EL (cell line): ENCODE results near the gene TMIE.

ENCODE experiments used
- DNase-seq: peaks from one replicate; pipeline ENCODE4 v3.0.0-alpha.2; 2016

Gene TMIE

DNA sequence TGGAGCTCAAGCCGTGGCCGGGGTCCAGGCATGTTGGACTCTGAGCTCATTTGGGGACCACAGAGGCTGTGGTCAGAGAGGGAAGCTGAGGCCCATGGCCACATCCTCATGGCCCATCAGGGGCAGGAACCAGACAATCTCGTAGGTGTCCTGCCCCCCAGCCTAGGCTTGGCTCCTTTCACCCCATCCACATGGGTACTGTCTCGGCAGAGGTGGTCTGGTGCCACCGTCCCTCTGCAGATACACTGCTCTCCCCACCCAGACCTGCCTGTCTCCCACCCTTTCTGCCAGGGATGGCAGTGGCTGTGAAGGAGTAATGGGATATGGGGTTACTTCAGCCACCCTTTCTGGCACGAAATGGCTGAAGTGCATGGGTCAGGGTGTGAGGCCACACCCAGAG, 8.5 kb downstream of the TMIE start:
- no peak for DNase-seq

DNA sequence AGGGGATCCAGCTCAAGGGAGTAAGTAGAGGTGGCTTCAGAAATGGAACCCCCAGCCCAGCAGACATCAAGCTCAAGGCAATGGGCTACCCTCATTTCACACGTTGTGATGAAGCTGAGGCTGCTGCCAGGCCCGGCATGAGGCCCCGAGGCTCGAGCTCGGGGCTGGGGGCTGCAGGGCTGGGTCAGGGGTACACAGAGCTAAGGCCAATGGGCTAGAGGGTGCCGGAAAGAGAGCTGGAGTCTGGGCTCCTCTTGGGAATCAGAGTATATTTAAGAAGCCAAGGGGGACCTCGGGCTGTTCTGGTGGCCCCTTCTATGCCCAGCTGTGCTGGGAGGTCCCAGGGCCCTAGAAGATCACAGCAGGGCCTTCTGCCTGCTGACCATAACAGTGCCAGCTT, 9.0 kb downstream of the TMIE start:
- DNase-seq, result no peak

DNA sequence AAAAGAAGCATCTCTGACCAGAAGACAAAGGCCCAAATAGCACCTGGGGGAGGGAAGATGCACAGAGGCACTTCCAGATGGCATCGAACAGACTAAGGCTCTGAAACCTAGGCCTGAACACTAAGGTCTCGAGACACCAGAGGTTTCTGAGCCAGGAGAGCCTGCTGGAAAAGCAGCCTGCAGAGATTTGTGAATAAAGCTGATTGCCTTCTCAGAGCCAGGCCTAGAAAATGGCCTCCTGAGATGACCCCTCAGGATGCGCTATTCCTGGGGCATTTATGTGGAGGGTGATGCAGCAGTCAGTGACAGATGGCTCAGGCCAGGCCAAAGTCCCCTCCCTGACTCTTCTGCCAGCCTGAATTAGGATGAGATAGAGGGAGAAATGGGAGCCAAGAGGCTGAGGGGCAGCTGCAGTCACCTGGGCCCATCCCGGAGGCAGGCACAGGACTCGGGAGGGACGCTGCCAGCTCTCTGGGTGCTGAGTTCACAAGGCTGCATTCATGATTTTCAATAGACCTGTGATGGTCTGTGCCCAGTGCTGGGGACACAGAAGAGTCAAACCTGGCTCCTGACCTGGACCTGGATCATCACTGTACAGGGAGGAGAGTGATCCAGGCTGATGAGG, 9.6 kb downstream of the TMIE start:
- no peak for DNase-seq

DNA sequence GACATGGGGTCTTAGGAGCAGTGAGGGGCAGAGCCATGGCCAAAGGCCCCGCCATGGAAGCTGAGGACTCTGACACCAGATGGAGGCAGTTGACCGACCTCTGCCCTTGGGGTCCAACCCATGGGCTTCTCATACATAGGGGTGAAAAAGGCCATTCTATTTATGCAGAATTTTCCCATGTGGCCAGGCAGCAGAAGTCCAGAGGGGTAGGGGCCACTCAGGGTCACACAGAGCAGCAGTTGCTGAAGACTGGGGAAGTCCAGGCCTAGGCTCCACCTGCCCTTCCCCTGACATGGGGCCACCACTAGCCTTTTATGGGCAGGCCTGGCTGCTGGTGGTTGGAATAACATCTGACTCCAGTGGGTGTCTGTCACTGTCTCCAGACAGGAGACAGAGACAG, 10.1 kb downstream of the TMIE start:
- DNase-seq, result no peak

DNA sequence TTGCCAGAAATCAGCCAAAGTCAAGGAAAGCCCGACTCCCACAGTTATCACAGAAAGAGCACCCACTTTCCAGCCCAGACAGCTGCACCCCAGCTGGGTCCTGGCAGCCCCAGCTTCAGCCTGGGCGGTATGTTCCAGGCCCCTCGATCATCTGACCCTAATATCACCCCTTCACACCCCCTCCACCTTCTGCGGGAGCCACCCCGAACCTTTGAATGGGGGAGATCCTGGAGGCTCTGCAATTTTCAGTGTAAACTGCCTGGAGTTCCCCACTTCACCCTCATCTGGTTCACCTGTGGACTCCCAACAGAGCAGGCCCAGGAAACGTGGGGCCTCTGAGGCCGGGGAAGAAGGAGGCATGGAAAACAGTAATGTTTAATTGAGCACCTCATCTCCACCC, 10.6 kb downstream of the TMIE start:
- DNase-seq, result no peak

DNA sequence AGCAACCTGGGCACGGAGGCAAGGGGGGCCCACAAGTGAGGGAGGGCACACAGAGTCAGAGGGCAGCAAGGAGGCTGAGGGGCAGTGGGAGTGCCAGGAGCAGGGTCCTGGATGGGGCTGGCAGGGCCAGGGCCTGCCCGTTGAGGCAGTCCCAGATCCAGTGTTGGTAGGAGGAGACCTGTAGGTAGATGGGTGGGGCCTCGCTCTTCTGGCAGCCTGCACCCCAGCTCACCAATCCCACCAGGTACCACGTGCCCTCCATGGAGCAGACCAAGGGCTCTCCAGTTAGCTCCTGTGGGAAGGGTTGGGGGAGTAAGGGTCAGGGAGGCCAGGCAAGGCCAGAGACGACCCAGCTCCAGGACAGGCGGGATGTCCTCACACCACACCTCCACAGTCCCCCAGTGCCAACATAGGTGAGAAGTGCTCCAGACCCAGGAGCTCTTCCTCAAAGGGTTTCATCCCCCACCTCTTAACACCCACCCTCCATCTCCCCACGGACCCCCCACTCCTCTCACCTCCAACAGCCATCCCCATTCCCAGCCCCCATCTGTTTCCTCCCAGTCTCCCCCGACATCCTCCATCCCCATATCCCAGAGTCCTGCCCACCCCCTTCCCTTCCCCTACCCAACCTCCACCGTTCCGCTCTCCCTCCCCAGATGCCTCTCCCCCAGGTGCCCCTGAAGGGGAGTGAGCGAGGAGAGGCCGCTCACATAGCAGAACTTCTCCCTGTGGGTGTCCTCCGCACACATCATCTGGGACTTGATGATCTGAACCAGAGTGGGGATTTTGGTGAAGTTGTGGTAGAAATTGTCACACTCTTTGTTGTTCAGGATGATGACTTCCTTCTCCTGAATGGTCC, 11.2 kb downstream of the TMIE start:
- DNase-seq, result no peak

DNA sequence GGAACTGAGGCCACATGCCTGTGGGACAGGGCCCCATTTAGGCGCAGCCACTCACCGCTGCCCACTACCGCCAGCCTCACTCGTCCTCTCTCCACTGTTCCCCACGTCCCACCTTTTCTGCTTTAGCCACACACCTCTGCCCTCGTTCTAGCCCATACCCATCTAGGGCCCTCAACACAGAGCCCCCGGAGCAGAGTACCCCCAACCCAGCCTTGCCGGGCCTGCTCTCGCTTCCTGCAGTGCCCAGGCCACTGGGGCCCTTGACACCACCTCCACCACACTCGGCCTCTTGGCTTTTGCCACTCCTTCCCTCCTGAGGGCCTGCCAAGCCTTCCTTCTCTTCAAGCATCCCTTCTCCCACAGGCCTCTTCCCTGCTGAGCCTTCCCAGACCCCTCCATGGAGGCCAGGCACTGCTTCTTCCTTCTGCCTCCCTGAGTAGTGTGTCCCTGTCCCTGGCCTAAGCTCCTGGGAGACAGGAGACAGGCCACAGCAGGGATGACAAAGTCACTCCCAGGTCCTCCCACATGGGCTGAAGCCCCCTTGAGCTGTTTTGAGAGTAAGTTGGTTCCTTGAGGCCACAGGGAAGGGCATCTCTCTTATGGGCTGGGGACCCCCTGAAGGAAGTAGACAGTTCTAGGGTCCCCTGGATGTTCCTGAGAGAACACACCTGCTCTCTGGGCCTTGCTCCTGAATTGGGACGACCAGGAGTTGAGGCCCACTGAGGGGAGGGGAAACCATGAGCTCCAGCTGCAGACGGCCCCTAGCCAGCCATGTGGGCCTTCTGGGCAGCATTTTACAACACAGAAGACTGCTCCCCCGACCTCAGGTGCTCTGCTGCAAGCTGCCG, 12.1 kb downstream of the TMIE start:
- no peak for DNase-seq

DNA sequence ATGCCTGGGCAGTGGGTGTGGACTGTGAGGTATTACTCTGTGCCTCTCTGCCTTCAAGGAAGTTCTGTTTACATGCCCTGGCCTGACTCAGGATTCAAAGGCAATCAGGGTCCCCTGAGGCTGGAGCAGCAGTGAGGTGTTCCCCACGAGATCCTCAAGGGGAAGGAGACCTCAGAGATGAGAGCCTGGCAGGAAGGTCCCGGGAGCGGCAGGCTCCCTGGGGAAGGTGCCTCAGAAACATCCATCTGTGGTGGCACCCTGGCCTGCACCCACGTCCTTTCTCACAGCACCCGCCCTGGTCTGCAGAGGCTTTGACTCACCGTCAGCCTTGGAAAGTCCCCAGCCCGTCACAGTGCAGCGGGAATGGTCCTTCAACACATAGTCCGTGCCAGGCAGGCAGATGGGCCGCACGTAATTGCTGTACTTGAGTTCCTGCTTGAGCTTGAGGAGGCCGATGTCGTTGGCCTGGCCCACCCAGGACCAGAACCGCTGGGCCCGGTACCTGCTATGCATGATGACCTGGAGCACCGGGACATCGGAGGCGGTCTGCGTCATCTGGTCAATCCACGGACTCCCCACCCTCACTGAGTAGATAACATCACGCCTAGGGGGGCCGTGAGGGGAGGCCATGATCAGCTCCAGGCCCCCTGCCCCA, 12.8 kb downstream of the TMIE start:
- DNase-seq, result no peak

DNA sequence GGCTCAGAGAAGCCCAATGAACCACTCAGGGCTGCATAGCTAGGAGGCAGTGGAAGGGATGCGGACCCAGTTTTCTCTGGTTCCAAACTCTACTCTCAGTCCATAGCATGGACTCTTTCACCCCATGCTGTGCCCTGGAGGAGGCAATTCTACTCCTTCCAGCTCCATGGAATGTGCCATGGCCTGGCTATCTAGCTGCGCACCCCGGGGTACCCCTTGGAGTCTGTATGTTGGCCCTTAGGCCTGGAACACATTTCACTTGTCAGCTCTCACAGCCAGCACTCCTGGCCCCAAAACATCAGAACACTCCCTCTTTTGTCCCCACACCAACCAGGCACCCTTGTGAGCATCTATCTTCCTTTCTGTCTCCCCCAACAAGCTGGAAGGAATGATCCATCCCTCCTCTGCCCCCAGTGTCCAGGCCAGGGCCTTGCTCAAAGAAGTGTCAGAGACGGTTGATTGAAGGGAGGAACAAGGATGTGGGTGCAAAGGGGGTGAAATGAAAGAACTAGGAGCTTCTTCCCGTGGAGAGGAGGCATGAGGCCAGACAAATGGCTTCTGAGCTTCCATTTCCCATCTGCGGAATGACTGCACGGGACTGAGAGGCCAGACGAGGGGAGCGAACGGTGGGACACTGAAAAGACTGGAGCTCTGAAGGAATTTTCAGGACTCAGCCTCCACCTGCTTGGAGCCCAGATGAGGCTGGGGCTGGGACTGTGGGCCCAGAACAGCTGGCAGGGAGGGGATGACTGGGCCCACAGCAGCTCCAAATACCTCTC, 13.7 kb downstream of the TMIE start:
- no peak for DNase-seq

DNA sequence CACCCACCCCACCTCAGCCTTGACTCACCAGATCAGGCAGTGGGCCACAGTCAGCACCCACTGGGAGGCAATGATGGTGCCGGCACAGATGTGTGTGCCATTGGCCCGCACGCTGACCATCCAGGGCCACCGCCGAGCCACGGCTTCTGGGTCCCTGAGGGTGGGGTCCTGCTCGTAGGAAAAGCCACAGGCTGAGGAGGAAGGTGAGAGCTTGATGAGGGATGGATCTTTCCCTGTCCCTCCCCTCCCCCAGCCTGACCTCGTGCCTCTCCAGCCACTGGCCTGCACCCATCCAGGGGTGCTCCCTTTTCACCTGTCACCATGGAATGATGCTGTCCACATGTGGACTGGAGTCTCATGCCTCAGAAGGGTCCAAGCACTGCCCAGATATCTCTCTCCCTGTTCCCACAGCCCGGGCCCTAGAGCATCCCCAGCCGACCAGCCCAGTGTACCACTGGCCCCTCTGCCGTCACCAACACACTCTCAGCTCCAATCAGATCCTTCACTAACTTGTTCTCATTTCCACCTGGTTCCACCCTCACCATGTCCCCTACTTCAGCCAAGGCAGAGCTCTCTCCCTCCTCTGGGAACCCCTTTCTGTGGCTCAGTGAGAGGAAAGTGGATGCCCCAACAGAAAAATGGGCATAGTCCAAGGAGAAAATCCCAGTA, 14.4 kb downstream of the TMIE start:
- no peak for DNase-seq

DNA sequence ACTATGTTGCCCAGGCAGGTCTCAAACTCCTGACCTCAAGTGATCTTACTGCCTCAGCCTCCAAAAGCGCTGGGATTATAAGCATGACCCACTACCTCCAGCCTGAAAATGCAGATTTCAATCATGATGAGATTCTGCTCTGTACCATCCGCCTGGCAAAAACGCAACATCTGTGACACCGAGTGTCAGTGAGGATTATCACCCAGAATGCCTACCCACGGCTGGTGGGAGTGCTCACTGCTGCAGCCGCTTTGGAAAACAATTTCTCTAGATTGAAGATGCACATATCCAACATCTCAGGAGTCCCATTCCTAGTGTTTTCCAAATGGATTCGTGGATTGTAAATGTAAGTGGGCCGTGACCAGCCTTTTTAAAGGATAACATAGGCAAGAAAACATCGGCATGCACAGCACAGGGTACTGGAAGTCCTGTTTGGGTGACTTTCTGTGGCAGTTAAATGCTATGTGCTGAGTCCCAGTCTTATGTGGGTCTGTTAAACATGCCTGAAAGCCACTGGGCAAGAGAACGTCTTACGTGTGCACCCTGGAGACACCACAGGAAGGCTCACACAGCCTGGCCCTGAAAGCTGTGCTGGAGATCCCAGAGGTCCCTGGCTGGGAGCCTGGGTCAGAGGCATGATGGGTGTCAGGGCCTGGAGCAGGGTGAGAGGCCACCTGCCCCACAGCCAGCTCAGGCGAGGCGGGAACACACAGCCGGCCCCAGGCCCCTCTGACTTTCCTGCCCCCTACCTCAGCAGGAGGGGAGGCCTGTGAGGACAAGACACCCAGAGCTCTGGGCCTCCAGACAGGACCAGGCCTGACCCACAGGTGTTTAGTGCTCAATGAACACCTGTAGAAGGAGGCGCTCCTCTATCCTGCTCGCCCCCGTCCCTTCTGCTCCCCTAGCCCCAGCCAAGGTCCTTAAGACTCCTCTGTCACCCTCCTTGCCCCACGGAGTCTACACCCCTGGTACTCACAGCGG, 15.6 kb downstream of the TMIE start:
- no peak for DNase-seq

DNA sequence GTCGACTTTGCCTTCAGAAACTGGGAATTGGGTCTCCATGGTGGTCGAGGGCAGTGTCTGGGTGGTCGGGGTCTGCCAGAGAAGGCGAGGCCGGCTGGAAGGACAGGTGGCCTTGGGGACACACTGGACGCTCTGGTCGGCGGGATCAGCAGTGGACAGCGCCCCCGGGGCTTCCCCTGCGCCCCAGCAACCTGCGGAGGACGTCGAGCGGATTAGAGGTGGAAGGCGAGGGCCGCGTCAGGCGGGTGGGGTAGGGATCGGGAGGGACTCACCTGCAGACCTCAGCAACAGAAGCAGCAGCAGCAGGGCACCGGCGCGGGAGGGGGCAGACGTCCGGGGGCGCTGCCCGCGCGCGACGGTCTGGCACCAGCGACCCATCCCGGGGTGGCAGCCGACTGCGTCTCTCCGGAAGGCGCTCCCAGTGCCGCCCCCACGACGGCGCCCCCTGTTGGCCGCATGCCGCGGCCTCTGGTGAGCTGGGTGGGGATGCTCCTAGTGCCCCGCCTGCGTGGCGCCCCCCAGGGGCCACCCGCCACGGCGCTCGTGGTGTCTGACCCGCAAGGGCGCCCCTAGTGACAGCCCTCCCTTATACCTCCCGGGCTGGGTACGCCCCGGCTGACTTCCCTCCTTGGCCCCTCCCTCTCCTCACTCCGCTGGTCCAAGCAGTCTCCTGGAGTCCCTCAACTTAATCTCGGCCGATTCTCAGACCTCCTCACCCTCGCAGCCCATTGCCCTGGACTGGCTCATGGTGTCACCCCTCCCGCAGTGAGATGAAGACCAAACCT, 16.4 kb downstream of the TMIE start, which contains the start of gene PRSS50:
TSS of gene PRSS50 (minus strand) at position 423 of the 785 bp plus-strand sequence. CDS start at position 378, 45 bp downstream.
- no peak for DNase-seq

DNA sequence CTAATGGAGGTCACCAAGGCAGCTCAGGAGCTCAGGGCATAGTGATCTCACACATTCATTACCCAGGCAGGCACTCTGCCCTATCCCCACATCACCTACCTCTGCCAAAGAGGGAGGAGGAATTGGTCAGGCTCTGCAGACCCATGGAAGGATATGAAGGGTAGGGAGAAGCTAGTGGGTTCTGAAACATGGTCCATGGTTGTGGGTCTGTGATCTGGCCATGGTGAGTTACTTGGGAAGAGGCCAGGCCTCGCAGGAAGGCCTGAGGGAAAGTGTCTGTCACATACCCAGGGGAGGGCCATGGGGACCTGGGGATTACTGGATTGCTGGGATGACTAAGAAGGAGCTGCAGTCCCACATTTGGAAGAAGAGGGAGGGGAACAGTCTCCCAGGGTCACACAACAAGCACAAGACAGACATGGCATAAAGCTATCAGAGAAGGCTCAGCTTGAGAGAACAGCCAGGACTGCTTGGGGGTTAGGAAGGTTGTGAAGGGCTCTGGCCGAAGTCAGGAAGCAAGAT, 17.9 kb downstream of the TMIE start:
- DNase-seq, result no peak

DNA sequence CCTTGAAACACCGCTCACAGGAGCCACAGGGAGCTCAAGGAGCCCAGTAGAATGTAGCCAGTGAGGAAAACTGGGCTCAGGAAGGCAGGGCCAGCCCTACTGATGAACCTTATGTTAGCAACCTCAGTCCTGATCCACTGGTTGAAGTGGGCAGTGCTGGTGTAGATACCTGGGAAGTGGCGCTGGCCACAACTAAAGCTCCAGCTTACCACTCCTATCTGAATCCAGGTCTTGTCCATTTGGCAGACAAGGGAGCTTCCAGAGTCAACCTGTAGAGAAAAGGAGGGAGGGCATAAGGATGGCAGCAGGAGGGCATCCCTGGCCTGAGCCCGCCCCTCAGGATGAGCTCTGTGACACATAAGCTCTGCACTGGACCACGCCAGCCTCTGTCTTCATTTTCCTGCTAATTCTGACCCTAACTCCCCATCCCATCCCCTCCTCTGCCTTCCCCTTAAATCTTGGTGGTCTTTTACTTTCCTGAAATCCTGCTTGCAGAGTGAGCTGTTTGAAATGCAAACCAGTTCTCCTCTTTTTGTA, 18.6 kb downstream of the TMIE start:
- DNase-seq, result no peak

DNA sequence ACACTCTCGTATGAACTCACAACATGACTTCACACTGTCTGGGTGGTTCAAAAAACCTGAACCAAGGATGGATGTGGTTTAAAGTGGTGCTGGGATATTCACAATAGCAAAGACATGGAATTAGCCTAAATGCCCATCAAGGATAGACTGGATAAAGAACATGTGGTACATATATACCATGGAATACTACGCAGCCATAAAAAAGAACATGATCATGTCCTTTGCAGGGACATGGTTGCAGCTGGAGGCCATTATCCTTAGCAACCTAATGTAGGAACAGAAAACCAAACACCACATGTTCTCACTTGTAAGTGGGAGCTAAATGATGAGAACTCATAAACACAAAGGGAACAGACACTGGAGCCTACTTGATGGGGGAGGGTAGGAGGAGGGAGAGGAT, 19.8 kb downstream of the TMIE start:
- no peak for DNase-seq

DNA sequence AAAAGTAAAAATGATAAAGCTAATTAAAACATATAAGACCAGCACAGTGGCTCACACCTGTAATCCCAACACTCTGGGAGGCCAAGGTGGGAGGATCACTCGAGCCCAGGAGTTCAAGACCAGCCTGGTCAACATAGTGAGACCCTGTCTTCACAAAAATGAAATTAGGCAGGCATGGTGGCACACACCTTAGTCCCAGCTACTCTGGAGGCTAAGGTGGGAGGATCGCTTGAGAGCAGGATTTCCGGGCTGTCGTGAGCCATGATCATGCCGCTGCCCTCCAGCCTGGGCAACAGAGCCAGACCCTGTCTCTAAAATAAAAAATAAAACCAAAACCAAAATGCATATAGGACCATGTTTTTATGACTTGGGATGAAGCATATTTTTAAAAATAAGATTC, 21.3 kb downstream of the TMIE start:
- no peak for DNase-seq

DNA sequence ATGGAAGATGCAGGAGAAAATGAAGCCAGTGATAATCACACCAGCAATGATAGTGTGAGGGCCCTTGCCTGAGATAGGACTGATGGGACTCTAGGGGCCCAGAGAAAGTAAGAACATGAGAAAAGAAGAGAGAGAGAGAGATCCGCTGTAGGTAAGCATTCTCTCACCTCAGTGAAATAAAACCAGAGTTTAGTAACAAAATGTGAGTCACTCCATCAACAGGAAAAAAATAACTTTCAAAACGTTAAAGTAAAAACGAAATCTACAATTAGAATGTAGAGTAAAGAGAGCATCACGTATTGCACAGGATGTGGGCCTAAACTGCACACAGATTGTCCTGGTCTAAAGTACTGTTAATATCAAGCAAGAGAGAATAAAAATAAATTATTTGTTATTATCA, 23.2 kb downstream of the TMIE start:
- no peak for DNase-seq

DNA sequence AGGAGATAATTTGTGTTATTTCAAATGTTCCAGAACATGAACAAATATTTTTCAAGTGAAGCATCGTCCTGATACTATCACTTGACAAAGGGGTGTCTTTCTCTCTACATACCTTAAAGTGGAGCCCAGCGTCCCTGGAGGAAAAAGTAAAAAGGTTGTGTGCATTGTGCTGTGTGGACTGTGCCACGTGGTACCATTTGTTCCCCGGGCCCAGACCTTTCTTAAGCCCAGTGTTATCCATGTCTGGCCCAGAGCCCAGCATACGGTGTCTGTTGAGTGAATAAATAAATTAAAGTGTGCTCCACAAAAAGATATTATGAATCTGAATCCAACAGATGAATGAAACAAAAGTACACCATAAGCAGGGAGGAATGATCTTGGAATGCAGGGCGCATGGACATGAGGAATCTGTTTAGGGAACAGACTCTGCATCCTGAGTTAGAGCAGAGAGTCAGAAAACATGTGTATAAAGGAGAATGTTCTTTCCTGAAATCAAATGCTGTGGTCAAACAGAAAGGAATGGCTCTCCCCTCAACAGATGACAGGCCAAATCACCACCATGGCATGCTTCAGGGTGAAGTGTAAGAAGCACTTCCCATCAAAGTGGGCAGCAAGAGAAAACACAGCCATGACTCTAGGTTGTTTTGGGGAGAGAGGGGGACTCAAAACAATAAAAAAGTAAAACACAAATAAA, 24.6 kb downstream of the TMIE start:
- peak; percentile 29 for DNase-seq
